H1 (cell line): ENCODE results near the gene PGAM5. TPM values are rescaled to one million over a fixed set of nuclear protein-coding genes. Genes with fewer than 3 reads are reported as not detected.

Source experiments
- CTCF ChIA-PET: fragments of 300-600 bp; sonication (Branson Sonifier 250); formaldehyde crosslinking; loops from one replicate; lab custom pipeline; 2021; ENCODE audit not compliant: partially characterized antibody; lab: Charles Lee
- POLR2A ChIA-PET: fragments of 300-600 bp; sonication (Branson Sonifier 250); formaldehyde crosslinking; loops from one replicate; lab custom pipeline; 2021; ENCODE audit warnings: inconsistent platforms; ENCODE audit not compliant: partially characterized antibody; lab: Charles Lee
- DNase-seq, 2 experiments: peaks; one replicate each; pipeline versions ENCODE4 v3.0.0 to v3.0.0-alpha.2; 2010 to 2022; ENCODE audit warnings: low spot score in 2 of 2, low read depth in 1 of 2, mixed read lengths in 1 of 2
- FAIRE-seq: peaks from 2 replicates; lab custom pipeline; 2011; peaks lifted over from hg19 to GRCh38; lab: Jason Lieb, UNC
- H2AFZ ChIP-seq: 2 replicates; pipeline ENCODE4 v1.8.1; 2012; ENCODE audit warnings: low read length, inconsistent platforms
- H2AK5ac ChIP-seq: 2 replicates; pipeline ENCODE4 v1.6.1; 2013; ENCODE audit warnings: low read depth, low read length
- H2BK120ac ChIP-seq: replicated peaks from 2 replicates; pipeline ENCODE3; 2013; ENCODE audit warnings: low read depth, low read length, inconsistent platforms
- H2BK12ac ChIP-seq: 2 replicates; pipeline ENCODE4 v1.6.1; 2013; ENCODE audit warnings: low read depth, low read length
- H2BK15ac ChIP-seq: 2 replicates; pipeline ENCODE4 v1.6.1; 2013; ENCODE audit warnings: low read length
- H2BK20ac ChIP-seq: 2 replicates; pipeline ENCODE4 v1.6.1; 2013; ENCODE audit warnings: low read length
- H2BK5ac ChIP-seq: 2 replicates; pipeline ENCODE4 v1.6.1; 2013; ENCODE audit warnings: low read depth, low read length
- H3K14ac ChIP-seq: 2 replicates; pipeline ENCODE4 v1.6.1; 2013; ENCODE audit warnings: inconsistent platforms; ENCODE audit not compliant: insufficient read length
- H3K18ac ChIP-seq: 2 replicates; pipeline ENCODE4 v1.6.1; 2013; ENCODE audit warnings: low read length; ENCODE audit errors: extremely low read depth
- H3K23ac ChIP-seq: 2 replicates; pipeline ENCODE4 v1.6.1; 2013; ENCODE audit warnings: inconsistent platforms; ENCODE audit not compliant: insufficient read length
- H3K23me2 ChIP-seq: 2 replicates; pipeline ENCODE4 v1.6.1; 2013; ENCODE audit warnings: low read depth, low read length
- H3K27ac ChIP-seq: 2 replicates; pipeline ENCODE4 v1.6.1; 2011; ENCODE audit warnings: low read depth, low read length, inconsistent platforms
- H3K27me3 ChIP-seq, 4 experiments: replicated peaks in 1 of 4; 1 replicate in 1 of 4; 2 replicates in 3 of 4; pipeline versions ENCODE4 v1.6.1 to v1.8.1; 2011 to 2013; ENCODE audit warnings: low read length in 3 of 4, mild to moderate bottlenecking in 3 of 4, inconsistent platforms in 2 of 4, mixed read lengths in 2 of 4, moderate library complexity in 1 of 4; ENCODE audit not compliant: control insufficient read depth in 3 of 4, insufficient read depth in 3 of 4; ENCODE audit errors: extremely low read depth in 1 of 4
- H3K36me3 ChIP-seq, 4 experiments: 2 replicates each; pipeline versions ENCODE4 v1.6.1 to v1.8.1; 2011 to 2013; ENCODE audit warnings: mild to moderate bottlenecking in 4 of 4, low read length in 3 of 4, moderate library complexity in 2 of 4, control low read depth in 1 of 4, inconsistent platforms in 1 of 4; ENCODE audit not compliant: insufficient read depth in 4 of 4, control insufficient read depth in 2 of 4
- H3K4ac ChIP-seq: replicated peaks from 2 replicates; pipeline ENCODE3; 2013; ENCODE audit warnings: low read length, low read depth, mixed read lengths, inconsistent platforms; ENCODE audit not compliant: insufficient read length
- H3K4me1 ChIP-seq, 4 experiments: replicated peaks in 1 of 4; 1 replicate in 1 of 4; 2 replicates in 3 of 4; pipeline versions ENCODE4 v1.6.1 to v1.8.1; 2011 to 2013; ENCODE audit warnings: low read length in 3 of 4, inconsistent platforms in 2 of 4, mixed read lengths in 1 of 4; ENCODE audit not compliant: insufficient read depth in 4 of 4, control insufficient read depth in 3 of 4
- H3K4me2 ChIP-seq, 2 experiments: 2 replicates each; pipeline versions ENCODE4 v1.6.1 to v1.8.1; 2011 to 2013; ENCODE audit warnings: low read depth in 2 of 2, low read length in 2 of 2, control low read depth in 1 of 2, inconsistent platforms in 1 of 2, mild to moderate bottlenecking in 1 of 2; ENCODE audit not compliant: insufficient read depth in 1 of 2
- H3K4me3 ChIP-seq, 4 experiments: fragments of 200-600, 300-600 bp in 1 of 4; sonication (generic), shearing (Covaris generic), sonication (Bioruptor Twin) in 1 of 4; 2 replicates each; pipeline versions ENCODE4 v1.5.1 to v1.8.1; 2011 to 2016; ENCODE audit warnings: low read length in 4 of 4, low read depth in 3 of 4, control low read depth in 2 of 4, inconsistent platforms in 2 of 4, mild to moderate bottlenecking in 2 of 4, mixed read lengths in 1 of 4, moderate library complexity in 1 of 4; ENCODE audit not compliant: insufficient read depth in 2 of 4; ENCODE audit errors: extremely low read depth in 1 of 4
- H3K56ac ChIP-seq: replicated peaks from 2 replicates; pipeline ENCODE3; 2013; ENCODE audit warnings: low read depth, mild to moderate bottlenecking, mixed read lengths, low read length, inconsistent platforms; ENCODE audit not compliant: insufficient read length
- H3K79me1 ChIP-seq: 2 replicates; pipeline ENCODE4 v1.6.1; 2013; ENCODE audit warnings: low read depth, low read length, control low read depth
- H3K79me2 ChIP-seq, 2 experiments: 2 replicates each; pipeline versions ENCODE4 v1.6.1 to v1.8.1; 2012 to 2013; ENCODE audit warnings: low read length in 2 of 2, mild to moderate bottlenecking in 2 of 2, inconsistent platforms in 1 of 2; ENCODE audit not compliant: insufficient read depth in 2 of 2, control insufficient read depth in 1 of 2
- H3K9ac ChIP-seq, 4 experiments: replicated peaks in 1 of 4; 1 replicate in 1 of 4; 2 replicates in 3 of 4; pipeline versions ENCODE4 v1.6.1 to v1.8.1; 2011 to 2013; ENCODE audit warnings: low read depth in 3 of 4, low read length in 3 of 4, control low read depth in 2 of 4, mild to moderate bottlenecking in 2 of 4, moderate library complexity in 2 of 4, inconsistent platforms in 1 of 4; ENCODE audit errors: extremely low read depth in 1 of 4
- H3K9me3 ChIP-seq, 2 experiments: 2 replicates each; pipeline versions ENCODE4 v1.6.1 to v1.8.1; 2012 to 2013; ENCODE audit warnings: mild to moderate bottlenecking in 2 of 2, moderate library complexity in 2 of 2, control low read depth in 1 of 2, inconsistent platforms in 1 of 2, low read depth in 1 of 2, low read length in 1 of 2, mixed read lengths in 1 of 2; ENCODE audit not compliant: insufficient read depth in 2 of 2
- H4K20me1 ChIP-seq, 2 experiments: replicated peaks in 1 of 2; 2 replicates each; pipeline versions ENCODE3 to v1.8.1; 2011 to 2013; ENCODE audit warnings: inconsistent platforms in 2 of 2, low read length in 2 of 2, mild to moderate bottlenecking in 1 of 2; ENCODE audit not compliant: insufficient read depth in 2 of 2, control insufficient read depth in 1 of 2
- H4K5ac ChIP-seq: 2 replicates; pipeline ENCODE4 v1.6.1; 2013; ENCODE audit warnings: low read length, low read depth, mixed read lengths, inconsistent platforms; ENCODE audit not compliant: insufficient read length
- H4K8ac ChIP-seq: 2 replicates; pipeline ENCODE4 v1.8.0; 2013; ENCODE audit warnings: mild to moderate bottlenecking, moderate library complexity, low read length, inconsistent platforms; ENCODE audit not compliant: insufficient read depth; ENCODE audit errors: extremely low read depth
- H4K91ac ChIP-seq: replicated peaks from 2 replicates; pipeline ENCODE3; 2013; ENCODE audit warnings: low read length, mixed read lengths, inconsistent platforms; ENCODE audit not compliant: insufficient read length
- ASH2L ChIP-seq: fragments of 200-600, 300-600 bp; sonication (generic); IDR thresholded peaks from one replicate; pipeline ENCODE4 v1.7.1; 2017; ENCODE audit warnings: low read length
- CTBP2 ChIP-seq: IDR thresholded peaks from 2 replicates; pipeline ENCODE4 v1.7.0; 2011; ENCODE audit warnings: borderline replicate concordance, mild to moderate bottlenecking, moderate library complexity, mixed read lengths, low read length; ENCODE audit not compliant: insufficient read depth, insufficient read length
- EGR1 ChIP-seq: IDR thresholded peaks from 2 replicates; pipeline ENCODE4 v1.6.1; 2011; ENCODE audit warnings: low read depth, low read length, borderline replicate concordance
- NANOG ChIP-seq: IDR thresholded peaks from 2 replicates; pipeline ENCODE4 v1.6.1; 2011; ENCODE audit warnings: low read length, low read depth, mild to moderate bottlenecking, inconsistent platforms; ENCODE audit not compliant: insufficient read depth, poor library complexity, severe bottlenecking
- POLR2A ChIP-seq, 2 experiments: IDR thresholded peaks; 1 replicate in 1 of 2; 2 replicates in 1 of 2; pipeline ENCODE4 v1.6.1; 2011; ENCODE audit warnings: low read depth in 2 of 2, low read length in 2 of 2, mild to moderate bottlenecking in 2 of 2; ENCODE audit errors: control extremely low read depth in 1 of 2
- RXRA ChIP-seq: IDR thresholded peaks from 2 replicates; pipeline ENCODE4 v1.6.1; 2011; ENCODE audit warnings: low read depth, mild to moderate bottlenecking, low read length, moderate library complexity; ENCODE audit not compliant: insufficient read depth
- SAP30 ChIP-seq: fragments of 300-600 bp; sonication (generic); IDR thresholded peaks from 2 replicates; pipeline ENCODE4 v1.7.1; 2012; ENCODE audit warnings: low read length, moderate library complexity, mild to moderate bottlenecking, inconsistent platforms; ENCODE audit not compliant: insufficient read depth, insufficient replicate concordance
- TEAD4 ChIP-seq: IDR thresholded peaks from 2 replicates; pipeline ENCODE4 v1.6.1; 2012; ENCODE audit warnings: low read depth, low read length, inconsistent platforms, mixed read lengths
- YY1 ChIP-seq: IDR thresholded peaks from 2 replicates; pipeline ENCODE4 v1.6.1; 2011; ENCODE audit warnings: low read depth, mild to moderate bottlenecking, low read length
- WGBS, 2 experiments: shearing (Covaris generic) in 1 of 2; methylation state at CpG; one replicate each; pipeline versions ENCODE4 v1.1.6 to v1.1.7; 2013 to 2015; ENCODE audit warnings: low lambda C conversion rate in 2 of 2, mixed read lengths in 2 of 2, inconsistent platforms in 1 of 2, low coverage in 1 of 2, missing lambda C conversion rate in 1 of 2; ENCODE audit not compliant: insufficient replicate concordance in 2 of 2, insufficient coverage in 1 of 2, insufficient read length in 1 of 2; ENCODE audit errors: extremely low coverage in 1 of 2, missing lambda C conversion rate in 1 of 2; 5-methylcytosine and 5-hydroxymethylcytosine counted together
- polyA plus RNA-seq, 7 experiments: library from polyadenylated mRNA; depleted of rRNA in 3 of 7; stranded (reverse) in 5 of 7; unstranded in 2 of 7; fragments of >200 nt in 5 of 7; fragments of 200-250 nt in 2 of 7; gene quantifications; 1 replicate in 5 of 7; 2 replicates in 1 of 7; 4 replicates in 1 of 7; pipeline versions ENCODE4 v1.2.1 to v1.2.3, GENCODE V29; 2011 to 2013; ENCODE audit warnings: missing spikeins in 2 of 7, mixed read lengths in 2 of 7
- total RNA-seq: library from RNA; stranded (reverse); fragmentation: NEBNext Ultra II Directional; extraction: Animal tissue kit (Norgen Biotek cat#: 25700); gene quantifications from 2 replicates; pipeline ENCODE4 v1.2.1, GENCODE V29; 2021
- TF ChIP-seq, protein P1 (sequence below): IDR thresholded peaks from 2 replicates; pipeline ENCODE4 v1.6.1; 2012; ENCODE audit warnings: low read length, inconsistent platforms
- TF ChIP-seq, protein P2 (sequence below): IDR thresholded peaks from 2 replicates; pipeline ENCODE4 v1.6.1; 2011; ENCODE audit warnings: low read depth, mild to moderate bottlenecking, low read length; ENCODE audit not compliant: insufficient read depth

The PGAM5 gene
- total and polyA plus RNA-seq, 2 of the 8 experiments (the other 6 are each of a cell fraction or from before 2014, with no cell fraction given), result 66.4 to 84.0 TPM

DNA sequence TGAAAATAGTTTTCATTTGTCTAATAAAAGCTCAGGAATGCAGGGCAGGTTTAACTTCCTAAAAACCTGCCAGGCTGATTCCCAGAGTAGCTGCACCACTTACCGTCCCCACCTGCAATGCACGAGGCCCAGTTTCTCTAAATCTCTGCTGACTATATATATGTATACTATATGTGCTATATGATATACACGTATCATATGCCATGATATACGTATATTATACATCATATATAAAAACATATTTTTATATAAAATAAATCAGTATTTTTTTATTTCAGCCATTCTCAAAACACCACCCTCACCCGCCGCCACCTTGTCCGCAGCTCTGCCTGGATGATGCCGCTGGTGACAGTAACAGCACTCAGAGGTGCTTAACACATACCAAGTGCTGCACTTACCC is 48.7 kb downstream of the PGAM5 start:
- no peak overlapping the region; a peak in 2 of 4 replicates for H3K4me2 ChIP-seq
- no peak overlapping the region for H3K27ac ChIP-seq
- H4K20me1 ChIP-seq, result peaks cover 9 to 20% of the 10 kb centered on the region in 2 experiments
- peaks cover 5% of the 10 kb centered on the region; the same call in 1 of the 2 replicates for H3K79me1 ChIP-seq
- H3K56ac ChIP-seq, result no peak overlapping the region
- H3K36me3 ChIP-seq, result peaks cover 5 to 7% (median 6%) of the 10 kb centered on the region in 4 experiments; a peak in 6 of 8 replicates
- H2AFZ ChIP-seq, result no peak overlapping the region
- H3K23me2 ChIP-seq, result peaks cover 7% of the 10 kb centered on the region; the same call in 1 of the 2 replicates
- H2BK120ac ChIP-seq, result no peak overlapping the region
- no peak overlapping the region for H3K4ac ChIP-seq
- H3K4me1 ChIP-seq, result peaks cover 0 to 4% (median 3%) of the 10 kb centered on the region in 4 experiments; a peak in 5 of 7 replicates
- FAIRE-seq (no peak), DNase-seq (no peak)
- H2BK5ac ChIP-seq, result no peak overlapping the region
- no peak overlapping the region for H4K5ac ChIP-seq
- no peak overlapping the region for H3K4me3 ChIP-seq
- no peak overlapping the region for H2AK5ac ChIP-seq
- H3K79me2 ChIP-seq, result peaks cover 21 to 60% of the 10 kb centered on the region in 2 experiments
- no peak overlapping the region for H2BK15ac ChIP-seq
- ChIA-PET POLR2A (interaction anchor here (0.8 to 3.7 kb wide), 7 partner anchors 9 to 89 kb away, joined by 3 to 30 read pairs (median 4); no protein-coding TSS in a partner anchor), CTCF (no interaction called here)
- no peaks in the 10 kb centered on the region for H3K9me3 ChIP-seq
- H4K8ac ChIP-seq, result no peak overlapping the region
- H3K23ac ChIP-seq, result no peak overlapping the region
- no peak overlapping the region for H3K14ac ChIP-seq
- H2BK20ac ChIP-seq, result no peak overlapping the region
- H3K9ac ChIP-seq, result no peak overlapping the region
- H2BK12ac ChIP-seq, result no peak overlapping the region
- H4K91ac ChIP-seq, result no peak overlapping the region
- H3K27me3 ChIP-seq, result no peaks in the 10 kb centered on the region
- WGBS, 2 experiments, result 93% methylated on average over 8 of the region's 8 CpGs; no CpG with 5 or more reads in 1 of the 2 experiments
- no peak overlapping the region for H3K18ac ChIP-seq
- no peak for TF ChIP-seq EGR1
- TF ChIP-seq TEAD4, result no peak
- TF ChIP-seq YY1, result no peak
- no peak for TF ChIP-seq RXRA
- no peak for TF ChIP-seq NANOG
- no peak for TF ChIP-seq CTBP2
- no peak for TF ChIP-seq ASH2L
- TF ChIP-seq, protein P1, sequence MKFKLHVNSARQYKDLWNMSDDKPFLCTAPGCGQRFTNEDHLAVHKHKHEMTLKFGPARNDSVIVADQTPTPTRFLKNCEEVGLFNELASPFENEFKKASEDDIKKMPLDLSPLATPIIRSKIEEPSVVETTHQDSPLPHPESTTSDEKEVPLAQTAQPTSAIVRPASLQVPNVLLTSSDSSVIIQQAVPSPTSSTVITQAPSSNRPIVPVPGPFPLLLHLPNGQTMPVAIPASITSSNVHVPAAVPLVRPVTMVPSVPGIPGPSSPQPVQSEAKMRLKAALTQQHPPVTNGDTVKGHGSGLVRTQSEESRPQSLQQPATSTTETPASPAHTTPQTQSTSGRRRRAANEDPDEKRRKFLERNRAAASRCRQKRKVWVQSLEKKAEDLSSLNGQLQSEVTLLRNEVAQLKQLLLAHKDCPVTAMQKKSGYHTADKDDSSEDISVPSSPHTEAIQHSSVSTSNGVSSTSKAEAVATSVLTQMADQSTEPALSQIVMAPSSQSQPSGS, result no peak
- TF ChIP-seq SAP30, result no peak
- TF ChIP-seq POLR2A (IDR thresholded peaks at IDR 0.05; ENCODE audit: control extremely low read depth in 1 of 2, low read depth in 2 of 2, low read length in 2 of 2), result no peak
- TF ChIP-seq, protein P2, sequence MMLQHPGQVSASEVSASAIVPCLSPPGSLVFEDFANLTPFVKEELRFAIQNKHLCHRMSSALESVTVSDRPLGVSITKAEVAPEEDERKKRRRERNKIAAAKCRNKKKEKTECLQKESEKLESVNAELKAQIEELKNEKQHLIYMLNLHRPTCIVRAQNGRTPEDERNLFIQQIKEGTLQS, result no peak
